AG04449 (cell line): ENCODE measurements around the gene RAD51AP1.

Experiments used
- CTCF ChIA-PET: fragments of 350-600 bp; formaldehyde crosslinking; extraction: SDS; loops from one replicate; lab custom pipeline; 2021; ENCODE audit warnings: antibody characterized with exemption; lab: Yijun Ruan, JAX
- POLR2A ChIA-PET: fragments of 400-600, 350-600 bp; formaldehyde crosslinking; extraction: SDS; loops from one replicate; lab custom pipeline; 2020; ENCODE audit warnings: antibody characterized with exemption, inconsistent platforms; lab: Yijun Ruan, JAX
- DNase-seq: peaks from one replicate; pipeline ENCODE4 v3.0.0-alpha.2; 2010; ENCODE audit warnings: low read depth, low spot score
- H3K4me3 ChIP-seq: 2 replicates; pipeline ENCODE4 v1.5.1; 2011; ENCODE audit warnings: low read depth, mild to moderate bottlenecking, control low read depth, low read length
- CTCF ChIP-seq: IDR thresholded peaks from one replicate; pipeline ENCODE4 v1.5.1; 2011; ENCODE audit warnings: mild to moderate bottlenecking, moderate library complexity, low read length, control low read depth, inconsistent platforms; ENCODE audit not compliant: insufficient read depth; ENCODE audit errors: missing control alignments

Gene RAD51AP1

GRCh38 chr12:4540638-4541037, 1.9 kb downstream of the RAD51AP1 start:
- CTCF ChIA-PET, result interaction anchor here (1.0 to 1.3 kb wide), 3 partner anchors 9 to 656 kb away, joined by 3 to 4 read pairs (median 3); no protein-coding TSS in a partner anchor
- POLR2A ChIA-PET, result no interaction called here
- H3K4me3 ChIP-seq, result no peak overlapping the region
- no peak for DNase-seq
- no peak for TF ChIP-seq CTCF

- ChIA-PET CTCF (interaction anchor here (2.7 kb wide), 1 partner anchor 14 kb away, joined by 6 read pairs; no protein-coding TSS in a partner anchor), POLR2A (no interaction called here)
- no peak for DNase-seq
- no peak for TF ChIP-seq CTCF
- no peak overlapping the region for H3K4me3 ChIP-seq
Observed at GRCh38 chr12:4545195-4545594, 6.5 kb downstream of the RAD51AP1 start.

- DNase-seq, result no peak
- POLR2A ChIA-PET, result no interaction called here
- no peak for TF ChIP-seq CTCF
- H3K4me3 ChIP-seq, result no peak overlapping the region
- CTCF ChIA-PET, result no interaction called here
Observed at GRCh38 chr12:4552191-4552590, 13.5 kb downstream of the RAD51AP1 start.

- CTCF ChIA-PET, result no interaction called here
- H3K4me3 ChIP-seq, result no peak overlapping the region
- no peak for DNase-seq
- POLR2A ChIA-PET, result no interaction called here
- no peak for TF ChIP-seq CTCF
Observed at GRCh38 chr12:4553943-4554342, 15.3 kb downstream of the RAD51AP1 start.

- CTCF ChIA-PET, result no interaction called here
- H3K4me3 ChIP-seq, result no peak overlapping the region
- TF ChIP-seq CTCF, result no peak
- POLR2A ChIA-PET, result no interaction called here
- DNase-seq, result no peak
Observed at GRCh38 chr12:4555804-4556203, 17.1 kb downstream of the RAD51AP1 start.

- DNase-seq, result no peak
- H3K4me3 ChIP-seq, result no peak overlapping the region
- ChIA-PET POLR2A (no interaction called here), CTCF (no interaction called here)
- TF ChIP-seq CTCF, result no peak
Observed at GRCh38 chr12:4556735-4557530, 18.2 kb downstream of the RAD51AP1 start.
